ENCODE measurements around the gene GATA6.

The GATA6 gene

GRCh38 chr18:22169011-22169888 is at the start of gene GATA6:
GATA6 (plus strand) TSS chr18:22169589; CDS start chr18:22171145, 1,556 bp downstream.
- no peak for DNase-seq (ENCODE audit: low read depth)

DNA sequence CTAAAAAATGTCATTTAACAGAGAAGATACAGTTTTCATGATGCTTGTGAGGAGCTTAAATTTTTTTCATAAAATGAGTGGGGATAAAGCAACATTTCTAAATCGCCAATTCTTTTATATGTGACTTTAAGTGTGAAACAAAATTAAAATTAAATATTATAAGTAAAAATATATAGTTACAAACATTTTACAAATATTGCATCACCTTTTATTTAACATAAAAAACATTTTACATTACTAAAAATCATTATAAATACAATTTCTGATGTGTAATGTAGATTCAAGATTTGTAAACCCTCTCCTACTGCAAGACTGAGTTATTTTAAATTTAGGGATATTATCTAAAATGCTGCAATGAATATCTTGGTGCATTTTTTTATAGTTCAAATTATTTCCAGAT is 44.4 kb upstream of the GATA6 start:
- no peak for DNase-seq (ENCODE audit: low read depth)

DNA sequence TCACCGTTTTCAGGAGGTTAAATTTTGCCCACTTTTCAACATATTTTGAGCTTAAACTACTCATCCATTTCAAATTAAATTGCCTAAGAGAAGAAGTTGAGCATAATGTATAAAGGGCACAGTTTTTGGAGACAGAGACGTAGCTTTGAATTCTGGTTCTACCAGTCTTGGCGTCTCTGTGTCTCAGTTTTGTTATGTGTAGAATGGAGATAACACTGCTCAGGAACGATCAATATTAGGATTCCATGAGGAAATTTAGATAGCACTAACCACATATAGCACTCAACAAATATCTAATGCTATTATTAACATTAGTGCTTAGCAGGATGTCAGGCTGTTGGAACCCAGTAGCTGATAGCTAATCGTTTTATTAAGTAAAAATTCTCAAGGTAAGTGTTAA is 40.4 kb upstream of the GATA6 start:
- no peak for DNase-seq (ENCODE audit: low read depth)

- DNase-seq (ENCODE audit: low read depth) = no peak
Measured at GRCh38 chr18:22129778-22130177, 39.6 kb upstream of the GATA6 start.

DNA sequence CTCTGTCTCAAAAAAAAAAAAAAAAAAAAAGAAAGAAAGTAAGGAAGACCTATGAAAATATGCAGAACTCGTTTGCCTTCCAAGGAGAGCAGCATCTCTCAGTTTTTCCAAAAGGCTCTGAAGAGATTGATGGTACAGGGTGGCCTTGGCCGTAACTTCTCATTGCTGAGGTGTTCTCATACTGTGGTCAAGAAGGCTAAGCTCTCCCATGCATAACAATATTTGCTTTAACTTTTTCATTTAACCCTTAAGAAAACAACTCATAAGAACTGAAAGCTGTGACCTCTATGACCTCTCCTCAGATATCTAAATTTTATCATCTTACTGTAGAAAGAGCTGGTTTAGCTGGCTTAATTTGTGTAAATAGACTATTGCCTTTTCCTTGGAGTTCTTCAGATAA is 37.1 kb upstream of the GATA6 start:
- no peak for DNase-seq (ENCODE audit: low read depth)

DNA sequence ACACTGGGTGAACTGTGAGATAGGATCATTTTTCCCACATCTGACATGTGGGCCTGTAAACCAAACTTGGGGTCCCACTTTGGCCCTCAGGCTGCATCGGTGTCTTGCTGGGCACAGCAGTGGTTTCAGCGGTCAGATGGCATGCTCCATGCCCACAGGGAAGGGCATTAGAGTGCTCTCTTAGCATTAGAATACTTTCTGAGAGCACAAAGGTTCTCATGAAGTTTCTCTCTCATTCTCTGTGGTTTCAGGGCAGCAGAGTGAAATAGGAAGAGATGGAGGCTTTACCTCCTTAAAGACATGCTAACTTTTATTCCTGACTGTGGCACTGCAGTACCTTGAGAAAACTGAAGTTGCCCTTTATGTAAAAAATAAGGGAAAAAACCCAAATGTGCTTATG is 36.6 kb upstream of the GATA6 start:
- DNase-seq (ENCODE audit: low read depth) = no peak

DNA sequence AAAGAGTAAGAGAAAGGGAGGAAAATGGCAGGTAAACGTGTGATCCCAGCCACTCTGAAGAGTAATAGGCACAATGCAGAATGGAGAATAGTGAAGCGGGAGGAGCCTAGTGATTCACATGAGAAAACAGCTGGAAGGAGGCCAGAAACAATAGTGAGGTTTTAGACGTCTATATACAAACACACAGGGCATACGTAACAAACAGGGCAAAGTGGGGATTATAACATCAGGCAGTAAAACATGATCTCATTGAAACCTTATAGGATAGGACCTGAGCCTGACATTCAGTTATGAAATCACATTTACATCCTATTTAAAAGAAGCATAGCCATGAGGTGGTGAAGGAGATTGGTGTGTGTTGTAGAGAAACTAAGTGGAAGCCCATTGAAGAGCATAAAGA is 33.0 kb upstream of the GATA6 start:
- no peak for DNase-seq (ENCODE audit: low read depth)

GRCh38 chr18:22141211-22141610 is 28.2 kb upstream of the GATA6 start:
- DNase-seq (ENCODE audit: low read depth) = no peak

DNA sequence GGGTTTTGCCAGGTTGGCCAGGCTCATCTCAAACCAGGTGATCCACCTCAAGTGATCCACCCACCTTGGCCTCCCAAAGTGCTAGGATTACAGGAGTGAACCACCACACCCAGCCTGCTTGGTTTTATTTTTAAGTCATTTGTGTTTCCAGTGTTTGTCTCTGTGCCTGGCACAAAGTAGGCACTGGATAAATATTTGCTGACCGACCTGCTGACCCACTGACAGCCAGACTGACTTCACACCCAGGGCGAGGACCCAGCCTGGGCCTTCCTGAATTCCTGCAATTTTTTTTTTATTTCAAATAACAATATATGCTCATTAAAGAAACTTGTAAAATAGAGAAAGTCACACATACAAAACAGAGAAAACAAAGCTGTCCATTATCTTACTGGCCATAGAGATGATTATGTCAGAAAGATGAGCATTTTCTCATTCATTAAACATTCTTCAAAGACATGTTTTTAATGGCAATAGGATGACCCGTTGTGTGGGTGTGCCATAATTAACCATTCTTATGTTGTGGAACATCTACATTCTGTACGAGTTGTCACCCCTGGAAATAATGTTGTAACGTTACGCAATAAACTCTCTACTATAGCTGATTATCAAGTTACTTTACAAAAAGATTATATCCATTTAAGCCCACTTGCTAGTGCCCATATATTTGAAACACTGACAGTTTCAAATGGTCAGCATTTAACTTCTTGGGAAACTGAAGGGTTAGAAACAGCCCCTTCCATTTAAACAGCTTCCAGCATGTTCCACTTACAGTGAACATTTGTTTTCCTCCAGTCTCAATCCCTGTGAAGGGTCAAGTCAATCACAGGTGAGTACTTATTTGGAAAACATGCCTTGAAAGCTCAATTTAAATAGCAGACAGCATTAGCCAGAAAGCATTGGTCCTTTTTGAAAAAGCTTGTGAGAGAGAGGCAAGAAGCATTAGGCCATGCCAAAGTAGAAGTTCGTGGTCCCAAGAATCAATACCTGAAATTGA is 25.7 kb upstream of the GATA6 start:
- DNase-seq (ENCODE audit: low read depth) = no peak

GRCh38 chr18:22145160-22145559 is 24.2 kb upstream of the GATA6 start:
- no peak for DNase-seq (ENCODE audit: low read depth)

- DNase-seq (ENCODE audit: low read depth) = no peak
Measured at GRCh38 chr18:22149710-22150109, 19.7 kb upstream of the GATA6 start.

DNA sequence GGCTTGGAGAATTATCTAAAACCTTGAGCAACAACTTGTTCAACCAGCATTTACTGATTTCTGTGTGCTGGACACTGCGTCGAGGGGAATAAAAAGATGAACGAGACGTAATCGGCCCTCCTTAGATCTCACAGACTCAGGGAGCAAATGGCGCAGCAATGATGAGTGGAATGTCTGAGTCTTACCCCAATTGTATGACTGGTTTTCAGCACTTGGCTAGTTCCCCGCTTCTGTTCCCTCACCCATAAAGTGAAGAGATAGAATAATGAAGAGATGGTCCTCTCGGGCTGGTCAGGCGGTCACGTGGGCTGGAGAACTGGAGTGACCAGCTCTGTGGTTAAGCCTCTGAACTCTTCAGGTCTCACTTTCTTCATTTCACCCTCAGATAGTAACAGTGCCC is 17.3 kb upstream of the GATA6 start:
- no peak for DNase-seq (ENCODE audit: low read depth)

DNA sequence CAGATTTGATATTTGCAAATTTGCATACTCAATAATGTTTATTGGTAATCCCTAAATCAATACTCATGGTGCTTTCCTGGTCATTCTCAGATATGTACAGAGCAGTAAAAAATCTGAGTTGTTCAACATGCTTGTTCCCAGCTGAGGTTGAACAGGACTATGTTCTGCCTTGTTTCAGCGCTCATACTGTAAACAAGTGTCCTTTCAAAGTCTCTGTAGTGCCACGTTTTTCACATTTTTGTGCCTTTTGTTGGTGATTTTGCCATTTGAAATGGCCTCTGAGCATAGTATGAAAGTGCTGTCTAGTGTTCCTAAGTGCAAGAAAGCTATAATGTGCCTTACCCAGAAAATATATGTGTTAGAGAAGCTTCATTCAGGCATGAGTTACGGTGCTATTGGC is 16.0 kb upstream of the GATA6 start:
- no peak for DNase-seq (ENCODE audit: low read depth)

- DNase-seq (ENCODE audit: low read depth) = no peak
Measured at GRCh38 chr18:22155584-22155983, 13.8 kb upstream of the GATA6 start.

GRCh38 chr18:22159014-22159413 is 10.4 kb upstream of the GATA6 start:
- no peak for DNase-seq (ENCODE audit: low read depth)

DNA sequence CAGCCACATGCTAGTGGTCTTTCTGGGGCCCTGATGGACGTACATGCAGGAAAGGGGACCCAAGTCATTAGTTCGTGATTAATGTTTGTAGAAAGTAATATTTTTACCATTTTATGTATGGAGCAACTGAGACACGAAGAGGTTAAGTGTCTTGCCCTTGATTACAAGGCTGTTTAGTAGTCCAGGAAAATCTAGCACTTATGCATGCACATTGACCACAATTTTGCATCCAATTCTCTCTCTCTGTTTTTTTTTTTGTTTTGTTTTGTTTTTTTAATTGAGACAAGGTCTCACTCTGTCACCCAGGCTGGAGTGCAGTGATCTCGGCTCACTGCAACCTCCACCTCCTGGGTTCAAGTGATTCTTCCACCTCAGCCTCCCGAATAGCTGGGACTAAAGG is 8.3 kb upstream of the GATA6 start:
- DNase-seq (ENCODE audit: low read depth) = no peak

GRCh38 chr18:22163416-22164161 is 5.8 kb upstream of the GATA6 start:
- DNase-seq (ENCODE audit: low read depth) = no peak

- DNase-seq (ENCODE audit: low read depth) = no peak
Measured at GRCh38 chr18:22164337-22165048, 4.9 kb upstream of the GATA6 start.

- DNase-seq (ENCODE audit: low read depth) = no peak
Measured at GRCh38 chr18:22165049-22165602, 4.3 kb upstream of the GATA6 start.

DNA sequence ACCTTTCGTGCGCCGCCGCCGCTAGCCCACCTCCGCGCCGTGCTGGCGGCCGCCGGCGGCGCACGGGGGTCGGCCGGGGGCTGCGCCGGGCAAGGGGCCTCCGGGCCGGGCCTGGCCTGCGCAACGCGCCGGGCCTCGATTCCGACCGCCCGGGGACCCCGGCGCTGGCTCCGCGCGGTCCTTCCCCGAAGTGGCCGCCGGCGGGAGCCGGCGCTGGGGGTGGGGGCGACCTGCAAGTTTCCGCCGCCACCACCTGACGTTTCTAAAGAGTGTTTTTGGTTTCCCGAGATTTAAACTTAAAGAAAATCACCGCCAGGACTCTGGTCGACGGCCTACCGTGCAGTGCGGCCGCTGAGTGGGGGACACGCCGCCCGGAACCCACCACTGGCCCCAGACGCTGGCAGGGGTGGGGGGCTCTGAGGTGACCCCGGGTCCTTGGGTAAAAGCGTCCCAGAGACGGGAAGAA is 3.8 kb upstream of the GATA6 start:
- no peak for DNase-seq (ENCODE audit: low read depth)

Data from stimulated activated CD8-positive, alpha-beta memory T cell treated with anti-CD3 and anti-CD28 coated beads, Interleukin-12 subunit alpha, Interleukin-12 subunit beta, amount 100 ng/mL, for 1 hour (primary cell).